HepG2 (cell line): ENCODE results near the gene CSKMT. TPM values are rescaled to one million over a fixed set of nuclear protein-coding genes. Genes with fewer than 3 reads are reported as not detected.

Experiments used
- ATF1 ChIP-seq: IDR thresholded peaks from 2 replicates; pipeline ENCODE4 v1.6.1; 2016; ENCODE audit warnings: mild to moderate bottlenecking, control low read depth
- DPF2 ChIP-seq: sonication (generic); formaldehyde crosslinking; IDR thresholded peaks from 2 replicates; pipeline ENCODE4 v1.4.0; 2020; ENCODE audit warnings: mild to moderate bottlenecking, low read depth, missing genetic modification reagents, borderline replicate concordance
- HMG20B ChIP-seq: conservative IDR thresholded peaks from 2 replicates; pipeline ENCODE4 v1.6.1; 2016; ENCODE audit warnings: missing genetic modification reagents, missing compliant biosample characterization
- IRF2 ChIP-seq: IDR thresholded peaks from 2 replicates; pipeline ENCODE4 v1.6.1; 2018; ENCODE audit warnings: missing genetic modification reagents, missing compliant biosample characterization
- RAD51 ChIP-seq: fragments of 450-650 bp; IDR thresholded peaks from 2 replicates; pipeline ENCODE4 v1.6.1; 2016; ENCODE audit warnings: borderline replicate concordance
- RNF2 ChIP-seq: fragments of 450-650 bp; conservative IDR thresholded peaks from 2 replicates; pipeline ENCODE4 v1.6.1; 2016; ENCODE audit warnings: low read depth
- RNF219 ChIP-seq: sonication (generic); formaldehyde crosslinking; IDR thresholded peaks from 2 replicates; pipeline ENCODE4 v1.5.0; 2020; ENCODE audit warnings: mild to moderate bottlenecking, missing genetic modification reagents
- SMAD3 ChIP-seq: sonication (generic); formaldehyde crosslinking; IDR thresholded peaks from 2 replicates; pipeline ENCODE4 v1.4.0; 2020; ENCODE audit warnings: missing genetic modification reagents
- ZBTB34 ChIP-seq: sonication (generic); formaldehyde crosslinking; IDR thresholded peaks from 2 replicates; pipeline ENCODE4 v1.8.0; 2022; ENCODE audit warnings: mild to moderate bottlenecking, missing genetic modification reagents
- ZBTB37 ChIP-seq: sonication (generic); formaldehyde crosslinking; IDR thresholded peaks from 2 replicates; pipeline ENCODE4 v1.4.0; 2020; ENCODE audit warnings: mild to moderate bottlenecking, missing genetic modification reagents
- ZFP36L2 ChIP-seq: sonication (generic); formaldehyde crosslinking; IDR thresholded peaks from 2 replicates; pipeline ENCODE4 v1.4.0; 2020; ENCODE audit warnings: missing genetic modification reagents
- ZMAT3 ChIP-seq: sonication (generic); formaldehyde crosslinking; conservative IDR thresholded peaks from 2 replicates; pipeline ENCODE4 v1.7.0; 2021; ENCODE audit warnings: missing genetic modification reagents
- ZNF512B ChIP-seq: sonication (generic); formaldehyde crosslinking; IDR thresholded peaks from 2 replicates; pipeline ENCODE4 v1.5.1; 2020; ENCODE audit warnings: missing genetic modification reagents, mild to moderate bottlenecking, borderline replicate concordance
- ZNF567 ChIP-seq: sonication (generic); formaldehyde crosslinking; IDR thresholded peaks from 2 replicates; pipeline ENCODE4 v1.8.1; 2023; ENCODE audit warnings: mild to moderate bottlenecking, missing genetic modification reagents, borderline replicate concordance
- ZNF646 ChIP-seq: sonication (generic); formaldehyde crosslinking; IDR thresholded peaks from 2 replicates; pipeline ENCODE4 v1.9.0; 2021; ENCODE audit warnings: mild to moderate bottlenecking, missing genetic modification reagents
- polyA plus RNA-seq, 8 experiments: library from polyadenylated mRNA; depleted of rRNA in 3 of 8; stranded (reverse) in 7 of 8; unstranded in 1 of 8; fragments of >200 nt; fragmentation: Illumina TruSeq in 4 of 8; extraction: Trizol in 4 of 8; gene quantifications; 2 replicates each; pipeline versions ENCODE4 v1.2.1 to v1.2.3, GENCODE V29; 2011 to 2016; ENCODE audit warnings: low read depth in 4 of 8, missing spikeins in 1 of 8, mixed read lengths in 1 of 8; ENCODE audit not compliant: insufficient read depth in 1 of 8
- total RNA-seq, 5 experiments: library from RNA; depleted of rRNA; stranded (reverse); fragments of >200 nt; fragmentation: Illumina TruSeq; extraction: Trizol; gene quantifications; 2 replicates each; pipeline ENCODE4 v1.2.3, GENCODE V29; 2016; ENCODE audit warnings: low read depth in 1 of 5

CSKMT gene
- total and polyA plus RNA-seq, 2 of the 13 experiments (the other 11 are each of a cell fraction or from before 2014, with no cell fraction given), result 7.6 to 31.8 TPM

GRCh38 chr11:62665075-62665598, at the start of gene CSKMT, which contains the start of gene C11orf98 (continued):
- TF ChIP-seq ZNF646 (CRISPR knock-in tag), result no peak
- no peak for TF ChIP-seq SMAD3 (CRISPR knock-in tag)
- TF ChIP-seq HMG20B (CRISPR knock-in tag), result no peak
- TF ChIP-seq ATF1 (CRISPR knock-in tag), result no peak
- no peak for TF ChIP-seq DPF2 (CRISPR knock-in tag)
- TF ChIP-seq IRF2 (CRISPR knock-in tag), result peak; percentile 67; the same call in 1 of the 2 replicates
- TF ChIP-seq RNF2, result no peak
- no peak for TF ChIP-seq ZFP36L2 (CRISPR knock-in tag)
- TF ChIP-seq ZBTB34 (CRISPR knock-in tag), result no peak; the same call in 1 of the 2 replicates
- 0 out of 2 replicates have a peak, but pooled peaks have one; percentile 73 for TF ChIP-seq ZNF567 (CRISPR knock-in tag)
- no peak; the same call in 1 of the 2 replicates for TF ChIP-seq ZBTB37 (CRISPR knock-in tag)
- TF ChIP-seq ZNF512B (CRISPR knock-in tag), result no peak
- 0 out of 2 replicates have a peak, but pooled peaks have one; percentile 17 for TF ChIP-seq RNF219 (CRISPR knock-in tag)
- peak; percentile 46 for TF ChIP-seq ZMAT3 (CRISPR knock-in tag)
- no peak for TF ChIP-seq RAD51
